ENCODE measurements around the gene KIAA1958. TPM values are rescaled to one million over a fixed set of nuclear protein-coding genes. Genes with fewer than 3 reads are reported as not detected.

Gene KIAA1958
- total RNA-seq, 2 experiments from 2014 or later = 5.6 to 6.8 TPM

GRCh38 chr9:112553256-112553826 is 66.7 kb downstream of the KIAA1958 start:
- H3K27me3 ChIP-seq (ENCODE audit: control insufficient read depth in 1 of 2, insufficient read depth in 2 of 2, low read length in 2 of 2) = no peaks in the 10 kb centered on the region
- POLR2A ChIA-PET = no interaction called here
- Mint-ChIP-seq H3K36me3 (ENCODE audit: low read depth) (no peaks in the 10 kb centered on the region), H3K9me3 (no peaks in the 10 kb centered on the region), H3K27ac (no peak overlapping the region), H3K4me1 (ENCODE audit: low read depth) (peaks cover 4% of the 10 kb centered on the region), H3K4me3 (no peak overlapping the region), H3K27me3 (no peaks in the 10 kb centered on the region)
- ATAC-seq (ENCODE audit: poor library complexity) (no peak), DNase-seq (no peak)
- H3K27ac ChIP-seq (ENCODE audit: low read depth in 1 of 2, low read length in 2 of 2) = no peak overlapping the region
- no peaks in the 10 kb centered on the region for H3K9me3 ChIP-seq (ENCODE audit: control insufficient read depth in 1 of 2, insufficient read depth in 1 of 2, low read length in 2 of 2)
- H3K4me1 ChIP-seq (ENCODE audit: insufficient read depth, low read length) = no peaks in the 10 kb centered on the region
- no peaks in the 10 kb centered on the region for H3K36me3 ChIP-seq (ENCODE audit: insufficient read depth, low read length)
- intact Hi-C loops (cut with DNase I, micrococcal nuclease) = no loop called here
- no peak overlapping the region for H3K4me3 ChIP-seq (ENCODE audit: low read length)
- TF ChIP-seq CTCF (IDR thresholded peaks at IDR 0.05) = no peak
- CTCF ChIA-PET = no interaction called here

GRCh38 chr9:112554516-112554915 is 67.9 kb downstream of the KIAA1958 start:
- ChIA-PET POLR2A (no interaction called here), CTCF (no interaction called here)
- ATAC-seq (ENCODE audit: poor library complexity) = no peak
- no peak overlapping the region for H3K27ac ChIP-seq (ENCODE audit: low read depth in 1 of 2, low read length in 2 of 2)
- no peak for TF ChIP-seq CTCF (IDR thresholded peaks at IDR 0.05)
- Mint-ChIP-seq H3K27me3 (no peaks in the 10 kb centered on the region), H3K27ac (no peak overlapping the region), H3K4me1 (ENCODE audit: low read depth) (no peaks in the 10 kb centered on the region), H3K4me3 (no peak overlapping the region), H3K9me3 (no peaks in the 10 kb centered on the region), H3K36me3 (ENCODE audit: low read depth) (no peaks in the 10 kb centered on the region)
- no peak for DNase-seq
- intact Hi-C loops (cut with DNase I, micrococcal nuclease) = no loop called here
- H3K36me3 ChIP-seq (ENCODE audit: insufficient read depth, low read length) = no peaks in the 10 kb centered on the region
- no peak overlapping the region for H3K4me3 ChIP-seq (ENCODE audit: low read length)
- no peaks in the 10 kb centered on the region for H3K9me3 ChIP-seq (ENCODE audit: control insufficient read depth in 1 of 2, insufficient read depth in 1 of 2, low read length in 2 of 2)
- H3K4me1 ChIP-seq (ENCODE audit: insufficient read depth, low read length) = no peaks in the 10 kb centered on the region
- H3K27me3 ChIP-seq (ENCODE audit: control insufficient read depth in 1 of 2, insufficient read depth in 2 of 2, low read length in 2 of 2) = no peaks in the 10 kb centered on the region

- H3K36me3 ChIP-seq (ENCODE audit: insufficient read depth, low read length) = no peaks in the 10 kb centered on the region
- ATAC-seq (ENCODE audit: poor library complexity) (no peak), DNase-seq (no peak)
- intact Hi-C loops (cut with DNase I, micrococcal nuclease) = no loop called here
- H3K9me3 ChIP-seq (ENCODE audit: control insufficient read depth in 1 of 2, insufficient read depth in 1 of 2, low read length in 2 of 2) = no peaks in the 10 kb centered on the region
- CTCF ChIA-PET = no interaction called here
- POLR2A ChIA-PET = no interaction called here
- H3K27me3 Mint-ChIP-seq = no peaks in the 10 kb centered on the region
- no peaks in the 10 kb centered on the region for H3K36me3 Mint-ChIP-seq (ENCODE audit: low read depth)
- H3K4me1 ChIP-seq (ENCODE audit: insufficient read depth, low read length) = no peaks in the 10 kb centered on the region
- H3K27me3 ChIP-seq (ENCODE audit: control insufficient read depth in 1 of 2, insufficient read depth in 2 of 2, low read length in 2 of 2) = no peaks in the 10 kb centered on the region
- H3K4me3 Mint-ChIP-seq = no peak overlapping the region
- no peaks in the 10 kb centered on the region for H3K4me1 Mint-ChIP-seq (ENCODE audit: low read depth)
- no peak for TF ChIP-seq CTCF (IDR thresholded peaks at IDR 0.05)
- no peaks in the 10 kb centered on the region for H3K9me3 Mint-ChIP-seq
- no peak overlapping the region for H3K4me3 ChIP-seq (ENCODE audit: low read length)
- H3K27ac ChIP-seq (ENCODE audit: low read depth in 1 of 2, low read length in 2 of 2) = no peak overlapping the region
- no peak overlapping the region for H3K27ac Mint-ChIP-seq
Measured at GRCh38 chr9:112555101-112555643, 68.5 kb downstream of the KIAA1958 start.

Measured in CD4-positive, alpha-beta T cell (primary cell).